MG63 (cell line): ENCODE data around the gene HYOU1. TPM values are rescaled to one million over a fixed set of nuclear protein-coding genes. Genes with fewer than 3 reads are reported as not detected.
"Not testable (repeated sequence)": the region's sequence is repeated elsewhere in the genome, so short reads cannot be mapped to it uniquely, and the experiment has no call there.

Experiments
- DNase-seq: peaks from one replicate; pipeline ENCODE4 v3.0.0-alpha.2; 2020
- H3K27me3 ChIP-seq: fragments of 250-450 bp; sonication (Bioruptor Pico); 2 replicates; pipeline ENCODE4 v1.5.1; 2020; ENCODE audit warnings: mild to moderate bottlenecking, moderate library complexity
- H3K36me3 ChIP-seq: fragments of 250-450 bp; sonication (Bioruptor Pico); 2 replicates; pipeline ENCODE4 v1.5.1; 2020; ENCODE audit warnings: mild to moderate bottlenecking, moderate library complexity
- H3K4me3 ChIP-seq: fragments of 250-450 bp; sonication (Bioruptor Pico); 2 replicates; pipeline ENCODE4 v1.5.1; 2020; ENCODE audit warnings: mild to moderate bottlenecking, moderate library complexity
- H3K9me3 ChIP-seq: fragments of 250-450 bp; sonication (Bioruptor Pico); 2 replicates; pipeline ENCODE4 v1.5.1; 2020; ENCODE audit warnings: mild to moderate bottlenecking, moderate library complexity
- total RNA-seq: library from RNA; depleted of rRNA; stranded (reverse); fragments of >200 nt; shearing (Covaris generic); gene quantifications from 2 replicates; pipeline ENCODE4 v1.2.3, GENCODE V29; 2014; ENCODE audit warnings: low replicate concordance

HYOU1 gene
- total RNA-seq, 1 experiment from 2014 or later = 137 TPM

DNA sequence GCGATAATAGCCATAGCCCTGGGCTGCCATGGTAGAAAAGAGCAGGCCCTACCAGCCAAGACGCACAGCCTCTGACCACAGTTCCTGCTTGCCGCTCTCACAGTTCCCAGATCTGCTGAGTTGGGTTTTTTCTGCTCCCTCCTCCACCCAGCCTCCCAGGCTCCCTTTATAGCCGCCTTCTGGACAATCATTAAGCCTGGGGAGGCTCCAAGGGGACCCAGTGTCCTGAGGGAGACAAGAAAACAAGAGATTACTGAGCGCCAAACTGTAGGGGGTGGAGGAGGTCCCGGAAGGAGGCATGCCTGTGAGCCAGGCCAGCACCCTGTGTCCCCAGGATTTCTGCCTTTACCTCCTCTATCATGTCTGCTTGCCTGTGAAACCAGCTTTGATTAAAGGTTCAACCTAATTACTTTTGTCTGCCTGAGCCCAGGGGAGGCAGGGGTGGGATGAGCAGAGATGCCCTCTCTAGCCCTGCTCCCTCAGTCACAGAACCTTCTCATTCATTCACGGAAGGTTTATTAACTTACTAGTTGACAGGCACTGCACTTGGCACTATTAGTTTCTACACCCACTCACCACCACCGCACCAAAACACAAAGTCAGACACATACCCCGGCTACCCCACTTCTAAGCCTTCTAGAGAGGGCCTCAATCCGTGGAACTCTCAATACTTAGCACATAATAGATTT, 27.5 kb downstream of the HYOU1 start:
- H3K4me3 ChIP-seq = peak overlapping the region; percentile 77

DNA sequence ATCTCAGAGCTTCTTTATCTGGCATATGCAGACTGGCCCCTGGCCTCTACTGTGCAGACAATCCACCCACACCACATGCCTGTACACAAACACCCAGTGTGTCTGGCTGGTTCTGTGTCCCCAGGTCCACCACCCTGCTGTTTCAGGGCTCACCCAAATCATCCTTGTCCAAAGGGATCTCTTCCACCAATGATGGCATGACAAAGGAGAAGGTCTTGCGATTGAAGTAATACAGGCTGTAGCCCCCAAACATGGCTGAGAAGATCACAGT, 28.0 kb downstream of the HYOU1 start:
- no peak overlapping the region for H3K4me3 ChIP-seq
- H3K9me3 ChIP-seq = no peaks in the 10 kb centered on the region
- H3K27me3 ChIP-seq = no peaks in the 10 kb centered on the region
- no peak for DNase-seq
- peaks cover 5% of the 10 kb centered on the region for H3K36me3 ChIP-seq

More for the DNA sequence above, 27.5 kb downstream of the HYOU1 start:
- no peaks in the 10 kb centered on the region for H3K9me3 ChIP-seq
- H3K27me3 ChIP-seq = no peaks in the 10 kb centered on the region
- H3K36me3 ChIP-seq = peaks cover 4% of the 10 kb centered on the region
- no peak for DNase-seq

GRCh38 chr11:119028346-119029068, 28.5 kb downstream of the HYOU1 start:
- H3K9me3 ChIP-seq = no peaks in the 10 kb centered on the region
- no peak overlapping the region for H3K4me3 ChIP-seq
- peaks cover 10% of the 10 kb centered on the region for H3K36me3 ChIP-seq
- no peak for DNase-seq
- no peaks in the 10 kb centered on the region for H3K27me3 ChIP-seq

- Histone ChIP-seq H3K36me3 (peaks cover 16% of the 10 kb centered on the region), H3K4me3 (no peak overlapping the region), H3K27me3 (no peaks in the 10 kb centered on the region), H3K9me3 (no peaks in the 10 kb centered on the region)
- no peak for DNase-seq
Measured at GRCh38 chr11:119027561-119028345, 29.3 kb downstream of the HYOU1 start.

DNA sequence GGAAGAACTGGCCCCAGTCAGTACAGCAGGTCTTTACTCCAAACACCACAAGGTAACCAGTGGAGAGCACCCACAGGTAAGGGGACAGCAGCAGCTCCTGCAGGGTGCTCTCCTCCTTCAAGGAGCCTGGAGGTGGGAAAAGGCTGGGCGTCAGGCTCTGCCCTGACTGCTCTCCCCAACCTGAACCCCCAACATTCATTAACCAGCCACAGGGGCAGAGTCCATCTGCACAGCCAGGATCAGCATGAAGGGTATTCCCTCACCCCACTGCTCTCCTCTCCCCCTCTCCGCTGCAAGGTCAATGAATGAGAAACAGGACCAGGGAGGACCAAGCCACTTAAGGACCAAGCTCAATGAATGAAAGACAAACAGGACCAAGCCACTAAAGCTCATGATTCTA, 30.0 kb downstream of the HYOU1 start:
- H3K36me3 ChIP-seq = peaks cover 23% of the 10 kb centered on the region
- no peaks in the 10 kb centered on the region for H3K27me3 ChIP-seq
- H3K4me3 ChIP-seq = no peak overlapping the region
- DNase-seq = no peak
- H3K9me3 ChIP-seq = no peaks in the 10 kb centered on the region

DNA sequence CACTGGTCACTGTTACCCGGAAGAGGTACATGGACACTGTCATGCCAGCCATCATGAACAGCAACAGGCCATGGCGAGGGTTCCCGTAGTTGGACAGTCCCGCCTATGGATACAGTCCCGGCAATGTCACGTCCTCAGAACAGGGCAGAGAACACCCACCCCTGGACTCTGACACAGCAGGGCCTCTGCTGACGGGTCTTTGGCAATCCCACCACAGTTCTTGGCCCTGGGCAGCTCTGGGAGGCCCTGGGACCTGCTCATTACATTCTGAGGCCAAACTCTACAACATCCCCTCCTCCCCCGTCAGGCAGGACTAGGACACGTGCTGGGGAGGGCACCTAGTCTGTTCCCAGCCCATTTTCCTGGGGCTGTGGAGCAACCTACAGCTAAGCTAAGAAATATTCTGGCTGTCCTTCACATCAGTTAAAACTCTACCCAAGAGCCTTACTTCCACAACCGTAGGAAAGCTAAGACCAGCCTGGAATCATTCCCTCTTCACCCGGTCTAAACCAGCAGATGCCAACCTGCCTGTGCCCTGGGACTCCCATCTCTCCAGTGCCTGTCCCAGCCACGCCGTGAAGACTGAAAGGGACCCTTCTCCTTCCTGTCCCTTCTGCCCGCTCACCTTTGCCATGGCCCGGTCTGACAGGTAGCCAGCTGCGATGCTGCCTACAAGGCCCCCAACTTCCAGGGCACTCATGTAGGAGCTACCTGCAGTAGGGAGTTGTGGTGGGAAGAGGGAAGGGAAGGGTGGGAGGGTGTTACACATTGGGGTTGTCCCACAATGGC, 30.8 kb downstream of the HYOU1 start:
- Histone ChIP-seq H3K9me3 (no peaks in the 10 kb centered on the region), H3K36me3 (peaks cover 31% of the 10 kb centered on the region), H3K27me3 (no peaks in the 10 kb centered on the region), H3K4me3 (no peak overlapping the region)
- no peak for DNase-seq

DNA sequence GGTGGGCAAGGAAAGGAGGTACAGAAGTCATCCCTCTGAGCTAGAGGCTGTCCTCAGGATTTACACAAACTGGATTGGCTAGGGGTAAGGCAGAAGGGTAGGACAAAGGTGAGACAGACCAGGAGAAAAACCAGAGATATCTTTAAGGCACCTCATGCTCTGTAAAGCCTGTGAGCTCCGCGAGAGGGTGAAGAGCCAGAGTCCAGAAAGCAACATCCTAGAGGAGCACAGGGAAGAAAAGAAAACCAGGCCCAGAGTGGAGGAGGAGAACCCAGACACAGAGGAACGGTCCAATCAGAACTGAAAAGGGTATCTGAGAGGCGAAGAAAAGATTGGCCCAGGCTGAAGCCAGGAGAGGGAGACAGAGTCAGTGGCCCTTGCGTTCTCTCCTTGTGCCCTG, 31.5 kb downstream of the HYOU1 start:
- Histone ChIP-seq H3K36me3 (peaks cover 36% of the 10 kb centered on the region), H3K27me3 (no peaks in the 10 kb centered on the region), H3K9me3 (no peaks in the 10 kb centered on the region), H3K4me3 (no peak overlapping the region)
- no peak for DNase-seq

GRCh38 chr11:119025099-119025473, 31.9 kb downstream of the HYOU1 start:
- H3K27me3 ChIP-seq = no peaks in the 10 kb centered on the region
- no peak overlapping the region for H3K4me3 ChIP-seq
- H3K9me3 ChIP-seq = no peaks in the 10 kb centered on the region
- H3K36me3 ChIP-seq = peaks cover 37% of the 10 kb centered on the region
- no peak for DNase-seq

DNA sequence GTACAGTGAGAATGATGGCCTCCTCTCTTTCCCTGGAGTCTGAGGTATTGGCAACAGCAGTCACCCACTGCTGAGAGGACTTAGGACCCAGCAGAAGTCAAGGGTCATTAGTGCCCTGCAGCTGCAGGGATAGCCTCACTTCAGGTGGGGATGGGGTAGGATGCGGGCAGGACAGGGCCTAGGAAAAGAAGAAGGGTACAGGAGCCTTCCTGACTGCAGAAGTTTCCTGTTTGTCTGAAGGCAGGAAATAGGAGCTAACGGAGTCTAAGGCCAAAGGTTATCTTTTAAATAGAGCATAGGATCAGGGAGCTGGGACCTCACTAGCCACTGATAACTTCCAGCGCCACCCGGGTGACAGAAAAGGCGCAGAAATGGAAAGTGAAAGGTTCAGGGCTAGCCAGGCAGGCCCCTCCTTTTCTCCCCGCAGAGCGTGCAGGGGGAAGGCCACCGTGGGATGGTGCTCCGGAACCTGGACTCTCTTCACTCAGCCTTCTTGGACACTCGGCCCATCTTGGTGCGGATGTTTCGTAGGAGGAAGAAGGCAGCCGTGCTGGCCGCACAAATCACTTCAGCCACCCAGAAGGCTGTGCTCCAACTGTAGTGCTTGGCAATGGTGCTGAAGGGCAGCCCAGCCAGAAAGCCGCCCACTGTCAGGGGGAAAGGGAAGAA, 32.4 kb downstream of the HYOU1 start:
- H3K9me3 ChIP-seq = no peaks in the 10 kb centered on the region
- H3K36me3 ChIP-seq = peaks cover 41% of the 10 kb centered on the region
- H3K27me3 ChIP-seq = no peaks in the 10 kb centered on the region
- H3K4me3 ChIP-seq = no peak overlapping the region
- no peak for DNase-seq

DNA sequence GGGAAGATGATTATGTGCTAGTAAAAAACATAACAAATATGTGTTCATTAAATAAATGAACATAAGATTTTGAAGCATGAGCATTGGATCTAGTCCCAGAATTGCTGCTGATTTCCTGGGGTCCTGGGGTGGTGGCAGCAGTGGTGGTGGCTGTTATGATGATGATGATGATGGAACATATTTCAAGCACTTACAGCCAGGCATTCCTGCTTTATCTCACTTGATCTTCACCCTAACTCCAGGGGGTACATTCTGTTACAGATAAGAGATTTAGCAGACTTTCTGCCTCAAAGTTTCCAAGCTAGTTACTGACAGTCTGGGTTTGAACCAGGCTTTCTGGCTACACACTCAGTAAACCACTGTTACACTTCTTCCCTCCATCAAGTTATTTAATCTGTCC, 33.3 kb downstream of the HYOU1 start:
- Histone ChIP-seq H3K9me3 (no peaks in the 10 kb centered on the region), H3K4me3 (no peak overlapping the region), H3K27me3 (no peaks in the 10 kb centered on the region), H3K36me3 (peaks cover 41% of the 10 kb centered on the region)
- DNase-seq = no peak

DNA sequence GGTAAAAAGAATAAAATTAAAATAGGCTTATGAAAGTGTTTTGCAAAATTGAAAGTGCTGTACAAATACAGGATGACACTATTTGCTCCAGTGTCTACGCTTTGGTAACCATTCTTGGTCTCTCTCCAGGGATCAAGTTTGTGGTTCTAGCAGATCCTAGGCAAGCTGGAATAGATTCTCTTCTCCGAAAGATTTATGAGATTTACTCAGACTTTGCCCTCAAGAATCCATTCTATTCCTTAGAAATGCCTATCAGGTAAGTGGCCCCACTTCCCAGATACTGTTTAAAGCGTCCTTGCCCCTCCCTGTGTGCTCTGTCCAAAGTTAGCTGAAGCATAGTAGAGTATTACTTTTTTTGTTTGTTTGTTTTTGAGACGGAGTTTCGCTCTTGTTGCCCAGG, 35.4 kb downstream of the HYOU1 start:
- no peak for DNase-seq
- no peak overlapping the region for H3K4me3 ChIP-seq
- no peaks in the 10 kb centered on the region for H3K27me3 ChIP-seq
- H3K9me3 ChIP-seq = no peaks in the 10 kb centered on the region; the same call in 1 of the 2 replicates
- peaks cover 56% of the 10 kb centered on the region for H3K36me3 ChIP-seq

GRCh38 chr11:119019996-119020395, 37.0 kb downstream of the HYOU1 start:
- Histone ChIP-seq H3K27me3 (no peaks in the 10 kb centered on the region), H3K36me3 (peaks cover 70% of the 10 kb centered on the region), H3K9me3 (no peaks in the 10 kb centered on the region; the same call in 1 of the 2 replicates), H3K4me3 (peak overlapping the region; percentile 97)
- no peak for DNase-seq

GRCh38 chr11:119018074-119018938, 38.7 kb downstream of the HYOU1 start, which contains the start of the genes RPS25 and TRAPPC4:
Gene RPS25, minus strand, starts transcription at chr11:119018343. Its CDS starts 59 bp downstream, at chr11:119018284.
Gene TRAPPC4, plus strand, starts transcription at chr11:119018766. Its CDS starts 30 bp downstream, at chr11:119018796.
- Histone ChIP-seq H3K36me3 (peaks cover 75% of the 10 kb centered on the region), H3K9me3 (no peaks in the 10 kb centered on the region; the same call in 1 of the 2 replicates), H3K27me3 (no peaks in the 10 kb centered on the region), H3K4me3 (peak within 1 kb of the TSS; percentile 97)
- peak; percentile 96 for DNase-seq

- H3K9me3 ChIP-seq, H3K27me3 ChIP-seq, DNase-seq: not testable (repeated sequence)
- Histone ChIP-seq H3K4me3 (peak overlapping the region; percentile 97), H3K36me3 (peaks cover 71% of the 10 kb centered on the region)
Measured at GRCh38 chr11:119017377-119017776, 39.6 kb downstream of the HYOU1 start.

GRCh38 chr11:119016216-119017009, 40.6 kb downstream of the HYOU1 start:
- H3K9me3 ChIP-seq = no peaks in the 10 kb centered on the region; the same call in 1 of the 2 replicates
- H3K36me3 ChIP-seq = peaks cover 62% of the 10 kb centered on the region
- no peaks in the 10 kb centered on the region for H3K27me3 ChIP-seq
- H3K4me3 ChIP-seq = peak overlapping the region; percentile 97
- DNase-seq = no peak
